GM19395 (cell line): ENCODE results near the gene KIF20A.
"Not testable (repeated sequence)": the region's sequence is repeated elsewhere in the genome, so short reads cannot be mapped to it uniquely, and the experiment has no call there.

Source experiments
- ATAC-seq: cut with Tn5 transposase; IDR thresholded peaks from one replicate; pipeline ENCODE4 v1.9.1; 2021; ENCODE audit warnings: mild to moderate bottlenecking, moderate library complexity; ENCODE audit not compliant: unreplicated experiment

The KIF20A gene

GRCh38 chr5:138182808-138183207 lies 3.9 kb downstream of the KIF20A start:
- no peak for ATAC-seq

- peak; percentile 88 for ATAC-seq
Measured at GRCh38 chr5:138186002-138186447, 7.1 kb downstream of the KIF20A start.

GRCh38 chr5:138188626-138189025 lies 9.7 kb downstream of the KIF20A start:
- no peak for ATAC-seq

- no peak for ATAC-seq
Measured at GRCh38 chr5:138192826-138193225, 13.9 kb downstream of the KIF20A start.

GRCh38 chr5:138193859-138194258 lies 14.9 kb downstream of the KIF20A start:
- not testable (repeated sequence) for ATAC-seq

GRCh38 chr5:138210985-138211384 lies 32.1 kb downstream of the KIF20A start:
- ATAC-seq, result no peak

GRCh38 chr5:138212828-138213160 lies 33.9 kb downstream of the KIF20A start:
- ATAC-seq, result peak; percentile 24

- peak; percentile 98 for ATAC-seq
Measured at GRCh38 chr5:138213161-138214029, 34.5 kb downstream of the KIF20A start, which contains the start of gene CDC23. CDC23 (minus strand) TSS chr5:138213323; CDS start chr5:138213312, 11 bp downstream.

GRCh38 chr5:138216799-138217198 lies 37.9 kb downstream of the KIF20A start:
- no peak for ATAC-seq

- no peak for ATAC-seq
Measured at GRCh38 chr5:138223532-138223931, 44.6 kb downstream of the KIF20A start.

- ATAC-seq, result no peak
Measured at GRCh38 chr5:138224712-138225111, 45.8 kb downstream of the KIF20A start.

GRCh38 chr5:138226910-138227309 lies 48.0 kb downstream of the KIF20A start:
- no peak for ATAC-seq

- no peak for ATAC-seq
Measured at GRCh38 chr5:138229387-138229786, 50.5 kb downstream of the KIF20A start.

GRCh38 chr5:138230261-138230660 lies 51.3 kb downstream of the KIF20A start:
- ATAC-seq, result no peak

- no peak for ATAC-seq
Measured at GRCh38 chr5:138230981-138231589, 52.2 kb downstream of the KIF20A start.

- no peak for ATAC-seq
Measured at GRCh38 chr5:138233280-138233679, 54.4 kb downstream of the KIF20A start.

GRCh38 chr5:138234651-138235050 lies 55.7 kb downstream of the KIF20A start:
- no peak for ATAC-seq
